ENCODE results near the gene INPP4A.

GRCh38 chr2:98432145-98432544 lies 12.5 kb upstream of the INPP4A start:
- TF ChIP-seq CTCF (IDR thresholded peaks at IDR 0.05), result no peak
- TF ChIP-seq POLR2A (IDR thresholded peaks at IDR 0.05), result no peak
- no peak for TF ChIP-seq POLR2AphosphoS5 (IDR thresholded peaks at IDR 0.05)

All from sigmoid colon (tissue), 4 donors.